HG03571 (cell line): ENCODE results near the gene LRIT1.

Experiments used
- ATAC-seq: cut with Tn5 transposase; IDR thresholded peaks from one replicate; pipeline ENCODE4 v1.9.1; 2021; ENCODE audit not compliant: unreplicated experiment

The LRIT1 gene

GRCh38 chr10:84254552-84255478 is 13.5 kb upstream of the LRIT1 start:
- ATAC-seq, result no peak

DNA sequence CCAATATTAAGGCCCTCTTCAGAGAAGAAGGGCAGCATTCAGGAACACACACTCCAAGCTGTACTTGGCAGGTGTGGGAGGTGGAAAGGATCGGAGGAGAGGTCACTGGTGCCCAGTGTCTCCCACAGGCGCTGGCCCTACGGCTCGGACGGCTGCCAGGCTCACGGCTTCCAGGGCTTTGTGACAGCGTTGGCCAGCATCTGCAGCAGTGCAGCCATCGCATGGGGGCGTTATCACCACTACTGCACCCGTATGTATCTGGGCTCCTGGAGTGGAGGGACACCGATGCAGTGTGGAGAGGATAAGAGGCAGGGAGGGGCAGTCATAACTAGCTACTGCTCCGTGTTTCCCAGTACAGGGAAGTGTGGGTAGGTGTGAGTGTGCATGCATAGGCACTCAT is 7.4 kb upstream of the LRIT1 start:
- no peak for ATAC-seq

DNA sequence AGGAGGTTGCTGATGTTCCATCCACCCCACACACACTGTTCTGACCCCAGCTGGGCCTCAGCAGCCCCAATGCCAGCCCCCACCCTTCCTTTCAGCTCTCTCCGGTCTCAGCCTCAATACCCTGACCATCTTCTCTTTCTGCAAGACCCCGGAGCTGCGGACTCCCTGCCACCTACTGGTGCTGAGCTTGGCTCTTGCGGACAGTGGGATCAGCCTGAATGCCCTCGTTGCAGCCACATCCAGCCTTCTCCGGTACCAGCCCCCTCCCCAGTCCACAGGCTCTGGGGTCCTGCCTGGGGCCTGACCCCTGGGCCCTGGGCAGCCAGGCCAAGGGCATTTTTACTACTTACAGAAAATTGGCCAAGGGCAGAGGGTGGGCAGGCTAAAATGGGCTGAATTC is 6.2 kb upstream of the LRIT1 start:
- ATAC-seq, result no peak

GRCh38 chr10:84244651-84245270 is 3.4 kb upstream of the LRIT1 start, which contains the start of gene RGR:
RGR (plus strand) TSS chr10:84245053; CDS start chr10:84245091, 38 bp downstream.
- no peak for ATAC-seq

DNA sequence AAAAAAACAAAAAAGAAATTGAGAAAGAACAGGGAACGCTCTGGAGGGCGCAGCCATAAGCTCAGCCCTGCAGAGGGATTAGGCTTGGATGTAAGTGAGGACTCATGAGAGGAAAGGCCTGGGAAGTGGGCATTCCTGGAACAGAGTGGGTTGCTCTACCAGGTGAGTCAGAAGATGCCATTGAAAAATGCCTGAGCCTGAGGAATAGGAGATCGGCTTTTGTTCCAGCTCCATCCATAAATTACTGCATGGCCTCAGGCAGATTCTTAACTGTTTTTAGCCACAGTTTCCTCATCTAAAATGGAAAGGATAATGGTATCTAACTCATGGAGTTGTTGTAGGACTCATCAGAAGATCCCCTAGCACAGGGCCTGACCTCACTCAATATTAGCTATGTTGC is 2.4 kb upstream of the LRIT1 start:
- ATAC-seq, result no peak

- no peak for ATAC-seq
These were observed 2.4 kb downstream of the LRIT1 start for GRCh38 chr10:84238909-84239308.

GRCh38 chr10:84237199-84238051 is 3.9 kb downstream of the LRIT1 start:
- ATAC-seq, result no peak

- no peak for ATAC-seq
These were observed 4.5 kb downstream of the LRIT1 start for GRCh38 chr10:84236807-84237198.

- ATAC-seq, result no peak
These were observed 6.2 kb downstream of the LRIT1 start for GRCh38 chr10:84235096-84235495.

DNA sequence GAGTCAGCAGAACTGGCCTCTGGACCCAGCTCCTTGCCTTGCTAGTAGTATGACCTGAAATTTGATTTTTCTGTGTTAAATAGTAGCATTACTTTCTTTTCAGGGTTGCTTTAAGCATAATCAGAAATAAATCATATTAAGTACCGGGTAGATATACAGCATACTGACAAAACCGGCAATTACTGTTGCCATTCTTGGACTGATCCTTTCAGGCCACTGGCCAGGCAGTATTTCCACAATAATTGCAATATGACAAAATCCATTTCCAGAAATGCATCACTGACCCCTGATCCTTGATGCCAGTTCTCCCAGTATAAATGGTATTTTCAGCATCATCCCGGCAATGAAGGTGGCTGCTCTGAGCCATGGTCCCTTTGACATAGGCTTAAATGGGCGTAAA is 6.9 kb downstream of the LRIT1 start:
- ATAC-seq, result no peak

DNA sequence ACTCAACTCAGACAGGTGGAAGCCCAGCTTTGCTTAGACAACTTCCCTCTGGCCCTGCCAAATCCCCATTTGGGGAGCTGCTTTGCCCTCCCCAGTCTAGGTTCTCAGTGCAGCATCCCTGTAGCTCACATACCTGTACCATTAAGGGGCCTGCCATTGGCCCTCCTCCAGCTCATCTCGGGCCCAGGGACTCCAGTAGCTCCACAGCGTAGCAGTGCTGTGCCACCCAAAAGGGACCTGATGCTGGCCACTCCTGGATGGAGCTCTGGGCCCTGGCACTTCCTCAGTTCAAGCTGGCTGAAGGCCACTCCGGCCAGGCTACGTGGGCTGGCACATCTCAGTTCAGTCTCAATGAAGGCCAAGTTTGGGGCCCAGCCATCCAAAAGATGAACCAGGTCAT is 7.4 kb downstream of the LRIT1 start:
- no peak for ATAC-seq

DNA sequence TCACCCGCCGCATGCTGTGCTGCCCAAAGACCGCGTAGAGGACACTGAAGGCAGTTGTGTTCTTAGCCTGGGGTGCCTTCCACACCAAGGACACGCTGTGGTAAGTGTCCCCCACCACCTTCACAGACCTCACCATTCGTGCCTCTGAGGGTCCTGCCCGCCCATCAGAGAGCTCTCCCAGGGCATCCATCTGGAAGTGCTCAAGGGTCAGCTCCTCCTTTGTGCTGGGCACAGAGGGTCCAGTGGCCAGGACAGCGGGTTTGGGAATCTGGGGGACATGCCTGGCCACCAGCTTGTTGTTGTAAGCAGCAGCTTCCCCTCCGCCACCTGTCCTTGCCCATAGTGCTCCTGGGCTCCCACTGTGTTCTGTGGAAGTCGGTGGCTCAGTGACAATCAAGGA is 9.0 kb downstream of the LRIT1 start:
- no peak for ATAC-seq

DNA sequence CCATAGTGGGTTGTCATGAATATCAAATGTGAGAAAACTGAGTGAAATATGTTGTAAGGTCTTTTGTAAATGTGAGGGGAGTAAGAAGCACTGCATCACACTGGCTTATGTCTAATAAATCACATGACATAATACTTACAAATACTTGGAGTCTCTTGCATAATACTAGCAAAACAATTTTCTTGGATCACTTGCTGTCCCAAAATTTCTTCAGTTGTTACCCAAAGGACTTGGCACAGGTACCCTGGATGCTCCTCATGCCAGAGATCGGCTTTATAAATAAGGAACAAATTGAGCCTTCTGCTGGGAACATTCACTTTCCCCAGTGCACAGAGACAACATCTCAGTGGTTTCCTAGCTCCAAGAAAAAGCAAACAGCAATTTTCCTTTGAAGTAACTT is 11.0 kb downstream of the LRIT1 start:
- ATAC-seq, result no peak

- no peak for ATAC-seq
These were observed 13.5 kb downstream of the LRIT1 start for GRCh38 chr10:84227810-84228209.

DNA sequence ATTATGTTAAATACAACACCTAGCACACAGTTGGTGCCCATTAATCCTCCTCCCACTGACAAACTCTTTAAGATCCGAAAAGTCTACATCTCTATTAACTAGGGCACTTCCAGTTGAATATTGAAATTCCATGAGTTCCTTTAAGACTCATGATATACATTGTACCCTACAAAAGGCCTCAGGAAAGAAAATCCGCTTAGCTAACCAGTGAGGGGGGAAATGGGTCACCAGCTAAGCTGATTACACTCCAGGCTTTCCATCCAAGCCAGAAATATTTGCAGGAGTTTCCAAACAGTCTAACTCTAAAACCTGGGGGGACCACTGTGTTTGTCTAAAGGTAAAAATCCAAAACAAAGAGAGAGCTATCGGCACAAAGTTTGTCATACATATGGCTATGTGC is 14.7 kb downstream of the LRIT1 start:
- ATAC-seq, result no peak

DNA sequence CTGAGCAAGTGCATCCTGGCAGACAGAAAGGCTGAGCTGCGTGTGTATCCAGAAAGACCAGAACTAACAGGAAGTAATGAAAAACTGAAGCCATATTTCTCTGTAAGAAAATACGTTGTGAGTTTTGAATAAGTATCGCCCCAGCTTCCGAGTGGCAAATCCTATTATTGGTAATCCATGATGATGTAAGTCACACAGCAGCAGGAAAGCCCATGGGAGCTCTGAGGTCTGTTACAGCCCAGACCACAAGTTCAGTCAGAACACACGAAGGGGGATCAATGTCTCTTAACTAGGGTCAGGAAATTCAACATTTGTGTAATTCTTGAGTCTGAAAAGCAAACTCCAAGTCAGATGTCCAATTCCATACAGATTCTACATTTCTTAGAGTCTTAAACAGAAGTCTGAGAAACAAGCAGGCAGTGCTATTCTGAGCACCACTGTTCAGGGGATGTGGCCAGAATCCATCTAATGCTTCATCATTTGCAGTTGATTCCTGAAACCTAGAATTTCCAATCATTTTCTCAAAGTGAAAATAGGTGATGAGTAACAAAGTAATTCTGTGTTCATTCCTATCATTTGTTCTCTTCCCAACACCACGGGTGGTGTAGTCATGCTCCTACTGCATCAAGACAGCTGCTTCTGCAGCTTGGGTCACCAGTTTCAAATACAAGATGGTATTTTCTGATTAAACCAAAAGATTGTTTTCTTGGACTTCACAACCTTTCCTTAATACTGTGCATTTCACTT is 15.7 kb downstream of the LRIT1 start, which contains the start of gene LRIT2:
Gene LRIT2, minus strand, starts transcription at position 118 of the 747 bp plus-strand sequence. Its CDS starts 24 bp downstream, at position 94.
- ATAC-seq, result no peak

DNA sequence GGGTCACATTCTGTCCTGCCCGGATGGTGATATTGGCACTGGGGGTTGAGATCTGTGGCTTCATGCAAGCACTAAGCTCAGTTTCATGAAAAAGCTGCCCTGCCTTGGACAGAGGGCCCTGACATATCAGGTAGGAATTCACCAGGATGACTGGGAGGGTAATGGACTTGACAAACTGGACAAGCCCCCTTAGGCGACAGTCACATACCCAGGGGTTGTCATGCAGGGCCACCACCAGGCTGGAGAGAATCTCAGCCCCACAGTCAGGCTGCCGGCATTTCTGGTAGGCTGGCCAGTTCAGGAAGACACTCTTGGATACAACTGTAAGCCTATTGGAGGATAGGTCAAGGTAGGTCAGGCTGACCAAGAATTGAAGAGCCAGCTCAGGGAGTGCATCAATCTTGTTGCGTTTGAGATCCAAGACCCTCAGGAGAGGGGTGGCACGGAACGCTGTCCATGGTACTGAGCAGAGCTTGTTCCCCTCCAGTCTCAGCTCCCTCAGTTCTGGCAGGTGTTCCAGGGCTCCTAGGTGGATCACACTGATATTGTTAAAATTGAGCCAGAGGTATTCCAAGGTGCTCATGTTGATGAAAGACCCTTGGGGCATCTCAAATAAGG is 16.8 kb downstream of the LRIT1 start:
- no peak for ATAC-seq

- ATAC-seq, result no peak
These were observed 19.4 kb downstream of the LRIT1 start for GRCh38 chr10:84221916-84222315.

DNA sequence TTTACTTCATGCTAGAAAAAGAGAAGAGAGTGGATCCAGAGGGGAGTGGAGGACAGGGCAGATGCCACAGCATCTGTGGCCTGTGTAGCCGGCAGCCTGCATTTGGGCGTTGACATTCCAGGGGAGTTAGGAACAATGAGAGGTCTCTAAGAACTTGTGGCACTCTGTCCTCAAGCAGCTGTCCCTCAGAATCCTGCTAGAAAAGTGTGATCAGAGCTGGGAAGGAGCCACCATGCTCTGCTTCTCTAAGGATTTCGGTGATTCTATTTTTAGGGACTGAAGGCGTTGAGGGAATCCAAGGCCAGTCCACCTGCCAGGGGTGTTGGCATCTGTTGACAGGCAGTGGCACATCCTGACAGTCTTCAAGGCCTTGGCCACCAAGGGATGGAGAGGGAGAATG is 23.6 kb downstream of the LRIT1 start:
- ATAC-seq, result no peak

DNA sequence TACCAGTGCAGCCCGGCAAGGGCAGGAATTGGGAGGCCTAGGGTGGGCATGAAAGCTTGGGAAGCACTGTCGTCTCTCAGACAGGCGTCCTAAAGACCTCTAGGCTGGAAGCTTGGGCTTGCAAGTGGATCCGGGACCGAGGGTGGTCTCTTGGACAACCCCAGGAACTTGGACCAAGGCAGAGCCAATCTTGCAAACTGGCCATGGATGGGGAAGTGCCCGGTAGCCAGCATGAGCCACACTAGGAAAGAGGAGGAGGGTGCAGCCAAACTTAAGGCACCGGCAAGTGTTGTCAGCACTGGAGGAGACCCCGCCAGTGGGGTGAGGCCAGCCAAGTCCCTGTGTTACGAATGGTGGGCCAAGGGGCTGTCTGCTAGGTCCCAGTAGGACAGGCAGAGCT is 24.5 kb downstream of the LRIT1 start:
- ATAC-seq, result no peak
